ENCODE results near the gene RNF223.
"Not testable (repeated sequence)": the region's sequence is repeated elsewhere in the genome, so short reads cannot be mapped to it uniquely, and the experiment has no call there.

The RNF223 gene

DNA sequence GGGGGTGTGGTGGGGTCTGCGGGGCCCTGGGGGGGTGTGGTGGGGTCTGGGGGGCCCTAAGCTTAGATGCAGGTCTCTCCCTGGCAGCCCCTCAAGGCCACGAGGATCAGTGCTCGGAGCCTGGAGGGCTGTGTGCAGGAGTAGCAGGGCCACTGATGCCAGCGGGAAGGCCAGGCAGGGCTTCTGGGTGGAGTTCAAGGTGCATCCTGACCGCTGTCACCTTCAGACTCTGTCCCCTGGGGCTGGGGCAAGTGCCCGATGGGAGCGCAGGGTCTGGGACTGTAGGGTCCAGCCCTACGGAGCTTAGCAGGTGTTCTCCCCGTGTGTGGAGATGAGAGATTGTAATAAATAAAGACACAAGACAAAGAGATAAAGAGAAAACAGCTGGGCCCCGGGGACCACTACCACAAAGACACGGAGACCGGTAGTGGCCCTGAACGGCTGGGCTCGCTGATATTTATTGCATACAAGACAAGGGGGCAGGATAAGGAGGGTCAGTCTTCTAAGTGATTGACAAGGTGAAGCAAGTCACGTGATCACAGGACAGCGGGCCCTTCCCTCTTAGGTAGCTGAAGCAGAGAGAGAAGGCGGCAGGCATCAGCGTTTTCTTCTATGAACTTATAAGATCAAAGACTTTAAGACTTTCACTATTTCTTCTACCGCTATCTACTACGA, 8.7 kb downstream of the RNF223 start:
- no peak for DNase-seq (ENCODE audit: low read depth, low spot score)
- H3K4me3 ChIP-seq (ENCODE audit: low read length), result no peak overlapping the region

DNA sequence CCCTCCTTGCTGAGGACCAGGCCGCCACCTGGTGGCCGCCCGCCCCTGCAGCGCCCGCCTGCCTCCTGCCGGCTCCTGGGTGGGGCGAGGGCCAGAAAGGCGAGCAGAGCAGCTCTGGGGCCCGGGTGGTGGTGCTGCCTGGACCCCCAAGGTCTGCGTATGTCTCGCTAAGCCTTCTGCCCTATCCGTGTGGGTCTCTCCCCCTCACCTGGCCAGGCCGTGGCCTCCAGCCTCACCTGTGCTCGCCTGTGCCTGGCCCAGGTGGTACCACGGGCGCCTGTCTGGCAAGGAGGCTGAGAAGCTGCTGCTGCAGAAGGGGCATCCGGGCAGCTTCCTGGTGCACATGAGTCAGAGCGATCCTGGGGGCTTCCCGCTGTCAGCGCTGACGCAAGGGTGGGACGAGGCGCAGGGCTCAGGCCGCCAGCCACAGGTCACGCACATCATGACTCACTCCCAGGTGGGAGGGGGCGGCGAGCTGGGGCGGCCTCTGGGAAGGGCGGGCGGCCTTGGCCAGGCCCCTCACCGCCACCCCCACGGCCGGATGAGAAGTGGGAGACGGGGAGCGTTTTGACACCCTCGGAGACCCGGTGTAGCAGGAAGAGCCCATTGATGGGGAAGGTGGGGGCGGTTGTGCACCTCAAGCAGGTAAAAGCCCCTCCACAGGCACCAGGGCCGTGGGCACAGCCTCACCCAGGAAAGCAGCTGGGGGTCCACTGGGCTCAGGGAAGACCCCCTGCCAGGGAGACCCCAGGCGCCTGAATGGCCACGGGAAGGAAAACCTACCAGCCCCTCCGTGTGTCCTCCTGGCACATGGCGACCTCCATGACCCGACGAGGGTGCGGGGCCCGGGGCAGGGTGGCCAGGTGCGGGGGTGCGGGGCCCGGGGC, 9.9 kb downstream of the RNF223 start:
- no peak overlapping the region for H3K4me3 ChIP-seq (ENCODE audit: low read length)
- DNase-seq (ENCODE audit: low read depth, low spot score), result no peak

DNA sequence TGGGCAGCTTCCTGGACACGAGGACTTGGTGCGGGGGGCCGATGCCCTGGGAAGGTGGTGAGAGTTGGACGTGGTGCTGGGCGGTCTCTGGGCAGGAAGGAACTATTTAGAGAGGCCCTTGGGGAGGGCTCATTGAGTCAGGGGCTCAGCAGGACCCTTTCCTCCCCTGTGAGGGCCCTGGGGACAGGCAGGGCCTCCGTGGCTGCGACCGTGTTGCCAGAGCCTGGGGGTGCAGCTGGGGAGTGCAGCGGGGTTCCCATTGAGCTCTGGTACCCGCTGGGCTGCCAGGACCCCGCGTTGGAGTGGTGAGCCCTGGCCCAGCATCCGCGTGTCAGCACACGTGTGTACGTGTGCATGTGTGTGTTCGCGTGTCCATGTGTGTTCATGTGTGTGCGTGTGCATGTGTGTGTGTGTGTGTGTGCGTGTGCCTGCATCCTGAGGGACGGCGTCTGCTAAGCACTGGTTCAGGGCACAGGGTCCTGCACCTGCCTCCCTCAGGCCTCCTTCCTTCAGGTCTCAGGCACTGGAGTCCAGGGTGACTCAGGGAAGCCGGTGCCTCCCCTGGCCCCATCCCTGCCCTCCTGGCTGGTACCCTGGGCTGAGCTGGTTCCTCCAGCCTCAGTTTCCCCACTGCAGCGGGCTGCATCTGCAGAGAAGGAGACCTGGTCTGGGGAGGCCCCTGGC, 10.7 kb downstream of the RNF223 start:
- DNase-seq (ENCODE audit: low read depth, low spot score), result no peak
- no peak overlapping the region for H3K4me3 ChIP-seq (ENCODE audit: low read length)

DNA sequence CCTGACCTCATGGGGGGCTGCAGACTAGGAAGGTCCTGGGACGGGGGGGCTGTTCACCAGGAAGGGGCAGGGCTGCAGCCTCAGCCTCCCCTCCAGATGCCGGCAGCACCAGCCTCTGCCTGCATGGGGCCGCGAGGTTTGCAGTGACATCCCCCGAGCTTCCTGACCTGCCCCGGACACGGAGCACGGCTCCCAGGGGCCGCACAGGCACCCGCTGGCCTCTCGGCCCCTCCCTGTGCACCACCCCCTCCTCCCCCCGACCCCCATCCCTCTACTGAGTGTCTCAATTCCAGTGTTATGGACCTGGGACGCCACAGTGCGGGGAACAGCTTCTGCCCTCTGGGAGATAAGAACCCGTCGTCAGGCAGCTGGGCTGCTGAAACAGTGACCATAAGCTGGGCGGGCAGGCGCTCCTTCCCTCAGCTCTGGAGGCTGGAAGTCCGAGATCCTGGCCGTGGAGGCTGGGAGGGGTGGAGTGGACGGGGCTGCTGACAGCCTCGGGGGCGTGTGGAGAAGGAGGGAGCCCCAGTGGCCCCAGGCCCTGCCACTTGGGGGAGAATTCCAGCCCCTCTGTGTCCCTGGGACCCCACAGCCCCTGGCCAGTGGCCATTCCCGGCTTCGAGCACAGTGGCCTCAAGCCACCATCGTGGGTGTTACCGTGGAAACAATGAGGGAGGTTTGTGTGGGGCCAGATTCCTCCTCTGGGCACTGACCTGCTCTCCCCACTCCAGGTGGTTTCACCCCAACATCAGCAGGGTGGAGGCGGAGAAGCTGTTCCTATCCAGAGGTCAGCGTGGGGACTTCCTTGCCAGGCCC, 11.6 kb downstream of the RNF223 start:
- no peak overlapping the region for H3K4me3 ChIP-seq (ENCODE audit: low read length)

DNA sequence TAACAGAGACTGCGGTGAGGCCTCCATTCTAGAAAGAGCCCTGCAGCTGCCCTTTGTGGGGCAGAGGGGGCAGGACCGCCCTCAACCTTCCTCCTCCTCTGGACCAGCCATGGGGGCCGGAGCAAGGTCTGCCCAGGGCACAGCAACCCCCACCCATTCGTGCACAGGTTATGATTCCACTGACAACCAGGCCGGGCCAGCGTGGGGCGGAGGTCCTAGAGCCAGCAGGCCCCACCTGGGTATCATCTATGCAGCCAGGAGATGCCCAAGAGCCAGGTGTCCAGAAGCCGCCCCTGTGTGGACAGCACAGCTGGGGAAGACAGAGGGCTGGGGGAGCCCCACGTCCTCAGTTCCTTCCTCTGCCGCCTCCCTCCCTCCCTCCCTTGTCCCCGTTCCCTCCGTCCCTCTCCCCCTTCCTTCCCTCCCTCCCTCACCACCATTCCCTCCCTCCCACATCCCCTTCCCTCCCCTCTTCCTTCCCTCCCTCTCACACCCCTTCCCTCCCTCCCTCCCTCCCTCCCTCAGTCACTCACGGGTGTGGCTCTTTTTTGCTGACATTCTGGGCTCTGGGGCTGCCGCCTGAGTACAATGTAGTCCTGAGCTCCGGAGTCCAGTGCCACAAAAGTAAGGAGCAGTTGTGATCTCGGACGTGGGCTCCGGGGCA, 12.3 kb downstream of the RNF223 start:
- no peak for DNase-seq (ENCODE audit: low read depth, low spot score)
- no peak overlapping the region for H3K4me3 ChIP-seq (ENCODE audit: low read length)

More for the DNA sequence above, 11.6 kb downstream of the RNF223 start:
- DNase-seq (ENCODE audit: low read depth, low spot score), result no peak

DNA sequence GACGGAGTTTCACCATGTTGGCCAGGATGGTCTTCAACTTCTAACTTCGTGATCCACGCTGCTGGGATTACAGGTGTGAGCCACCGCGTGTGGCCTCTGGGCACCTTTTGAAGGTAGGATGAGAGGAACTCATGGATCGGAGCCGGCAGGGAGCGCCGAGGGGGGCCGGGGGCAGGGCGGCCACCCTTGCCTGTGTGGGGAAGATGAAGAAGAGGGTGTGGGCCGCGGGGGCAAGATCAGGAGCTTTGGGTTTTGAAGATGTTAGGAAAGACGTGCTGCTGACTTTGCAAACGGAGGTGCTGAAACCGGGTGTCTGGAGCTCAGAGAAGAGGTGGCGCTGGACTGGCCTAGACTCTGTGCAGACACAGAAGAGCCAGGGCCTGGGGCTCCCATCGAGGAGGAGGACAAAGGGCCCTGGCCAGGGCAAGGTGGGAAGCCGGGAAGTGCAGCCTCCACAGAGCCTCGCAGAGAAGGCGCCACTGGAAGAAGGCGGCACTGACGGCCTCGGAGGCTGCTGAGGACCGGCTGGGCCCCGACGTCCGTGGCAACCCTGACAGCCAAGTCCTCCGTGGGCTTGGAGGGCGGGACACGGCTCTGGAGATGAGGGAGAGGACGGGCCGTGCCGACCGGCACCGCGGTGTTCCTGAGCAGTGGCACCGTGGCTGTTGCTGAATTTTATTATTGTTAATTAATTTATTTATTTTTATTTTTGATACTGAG, 13.7 kb downstream of the RNF223 start:
- no peak for DNase-seq (ENCODE audit: low read depth, low spot score)
- no peak overlapping the region for H3K4me3 ChIP-seq (ENCODE audit: low read length)

DNA sequence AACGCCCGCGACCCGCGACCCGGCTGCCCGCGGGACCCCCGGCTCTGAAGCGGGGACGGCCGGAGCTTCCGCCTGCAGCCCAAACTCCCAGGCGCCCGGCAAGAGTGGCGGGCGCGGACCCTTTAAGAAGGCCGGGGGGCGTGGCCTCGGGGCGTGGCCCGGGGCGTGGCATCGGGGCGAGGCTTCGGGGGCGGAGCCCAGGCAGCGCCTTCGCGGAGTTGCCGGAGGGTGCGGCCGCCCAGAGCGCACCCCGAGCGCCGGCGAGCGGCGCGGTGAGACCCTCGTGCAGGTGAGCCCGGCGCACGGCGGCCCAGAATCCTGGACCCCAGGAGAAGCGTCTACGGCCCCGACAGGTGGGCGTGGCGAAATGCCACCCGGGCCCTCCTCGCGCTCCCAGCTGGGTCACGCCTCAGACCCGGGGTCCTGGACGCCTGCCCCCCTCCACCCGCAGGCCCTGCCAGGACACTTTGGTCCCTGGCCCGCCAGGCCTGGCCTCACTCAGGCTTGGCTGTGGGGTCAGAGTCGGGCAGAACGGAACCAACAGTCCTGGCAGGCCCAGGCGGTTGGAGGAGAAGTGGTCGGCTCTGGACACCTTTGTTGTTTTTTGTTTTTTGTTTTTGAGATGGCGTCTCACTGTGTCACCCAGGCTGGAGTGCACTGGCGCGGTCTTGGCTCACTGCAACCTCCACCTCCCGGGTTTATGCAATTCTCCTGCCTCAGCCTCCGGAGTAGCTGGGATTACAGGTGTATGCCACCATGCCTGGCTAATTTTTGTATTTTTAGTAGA, 14.4 kb downstream of the RNF223 start:
- peak; percentile 59 for DNase-seq (ENCODE audit: low read depth, low spot score)
- peak overlapping the region; percentile 53 for H3K4me3 ChIP-seq (ENCODE audit: low read length)

DNA sequence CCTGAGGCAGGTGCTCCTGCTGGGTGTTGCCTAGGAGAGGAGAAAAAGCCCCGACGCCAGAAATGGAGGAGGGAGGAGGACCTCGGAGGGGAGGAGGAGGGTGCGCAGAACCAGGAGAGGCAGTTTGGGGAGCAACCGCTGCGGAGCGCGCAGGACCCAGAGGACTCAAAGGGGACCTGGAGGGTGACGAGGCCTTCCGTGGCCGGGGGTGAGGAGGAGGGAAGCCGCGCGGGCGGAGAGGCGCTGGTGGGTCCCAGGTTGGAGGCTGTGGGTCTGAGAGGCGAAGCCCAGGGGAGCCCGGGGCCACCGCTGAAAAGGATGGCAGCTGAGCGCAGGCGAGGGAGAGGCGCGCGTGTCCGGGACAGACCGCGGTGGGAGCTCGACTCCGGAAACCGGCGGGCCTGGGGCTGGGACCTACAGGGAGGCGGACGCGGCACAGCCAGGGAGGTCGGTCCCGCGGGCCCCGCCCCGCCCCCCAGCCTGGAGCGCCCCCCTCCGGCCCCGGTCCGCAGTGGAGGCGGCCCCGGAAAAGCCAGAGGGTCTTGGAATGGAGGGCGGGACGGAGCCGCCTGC, 15.1 kb downstream of the RNF223 start:
- DNase-seq (ENCODE audit: low read depth, low spot score), result no peak
- peak overlapping the region; percentile 53 for H3K4me3 ChIP-seq (ENCODE audit: low read length)

DNA sequence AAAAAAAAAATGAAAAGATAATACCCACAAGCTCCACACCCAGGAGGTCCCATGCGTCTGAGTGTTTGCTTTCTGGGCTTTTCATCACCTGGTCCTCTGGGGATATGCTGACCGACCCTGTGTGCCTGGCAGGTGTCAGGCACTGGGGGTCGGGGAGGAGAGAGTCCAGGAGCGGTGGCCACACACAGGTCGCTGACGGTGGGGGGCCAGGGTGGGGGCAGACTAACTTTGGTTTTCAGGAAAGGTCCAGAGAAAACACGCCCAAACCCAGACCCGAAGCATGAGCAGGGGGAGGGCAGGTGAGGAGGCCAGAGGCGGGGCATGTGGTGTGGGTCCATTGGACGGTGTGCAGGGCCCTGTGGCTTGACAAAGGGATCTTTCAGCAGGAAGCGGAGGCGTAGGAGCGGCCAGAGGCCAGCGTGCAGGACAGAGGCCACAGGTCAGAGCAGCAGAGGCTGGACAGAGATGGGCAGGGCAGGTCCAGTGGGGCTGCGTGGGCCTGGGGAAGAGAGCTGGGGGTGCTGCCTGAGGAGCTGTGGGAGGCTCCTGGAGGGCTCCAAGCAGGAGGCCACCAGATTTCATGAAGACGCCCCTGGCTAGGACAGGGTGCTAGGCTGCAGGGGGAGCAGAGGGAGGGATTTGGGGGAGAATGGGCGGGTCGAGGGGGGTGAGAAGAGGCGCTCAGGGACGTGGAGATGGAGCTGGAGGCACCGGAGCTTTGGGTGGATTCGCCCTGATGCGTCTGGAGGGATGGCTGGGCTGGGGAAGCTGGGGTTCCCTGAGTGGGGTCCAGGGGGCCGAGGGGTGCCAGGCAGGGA, 15.8 kb downstream of the RNF223 start:
- peak overlapping the region; percentile 53 for H3K4me3 ChIP-seq (ENCODE audit: low read length)
- no peak for DNase-seq (ENCODE audit: low read depth, low spot score)

DNA sequence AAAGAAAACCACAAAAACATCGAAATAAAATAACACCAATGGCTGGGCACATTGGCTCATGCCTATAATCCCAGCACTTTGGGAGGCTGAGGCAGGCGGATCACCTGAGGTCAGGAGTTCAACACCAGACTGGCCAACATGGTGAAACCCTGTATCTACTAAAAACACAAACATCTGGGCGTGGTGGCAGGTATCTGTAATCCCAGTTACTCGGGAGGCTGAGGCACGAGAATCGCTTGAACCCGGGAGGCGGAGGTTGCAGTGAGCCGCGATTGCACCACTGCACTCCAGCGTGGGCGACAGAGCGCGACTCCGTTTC, 16.4 kb downstream of the RNF223 start:
- DNase-seq (ENCODE audit: low read depth, low spot score); H3K4me3 ChIP-seq (ENCODE audit: low read length): not testable (repeated sequence)

DNA sequence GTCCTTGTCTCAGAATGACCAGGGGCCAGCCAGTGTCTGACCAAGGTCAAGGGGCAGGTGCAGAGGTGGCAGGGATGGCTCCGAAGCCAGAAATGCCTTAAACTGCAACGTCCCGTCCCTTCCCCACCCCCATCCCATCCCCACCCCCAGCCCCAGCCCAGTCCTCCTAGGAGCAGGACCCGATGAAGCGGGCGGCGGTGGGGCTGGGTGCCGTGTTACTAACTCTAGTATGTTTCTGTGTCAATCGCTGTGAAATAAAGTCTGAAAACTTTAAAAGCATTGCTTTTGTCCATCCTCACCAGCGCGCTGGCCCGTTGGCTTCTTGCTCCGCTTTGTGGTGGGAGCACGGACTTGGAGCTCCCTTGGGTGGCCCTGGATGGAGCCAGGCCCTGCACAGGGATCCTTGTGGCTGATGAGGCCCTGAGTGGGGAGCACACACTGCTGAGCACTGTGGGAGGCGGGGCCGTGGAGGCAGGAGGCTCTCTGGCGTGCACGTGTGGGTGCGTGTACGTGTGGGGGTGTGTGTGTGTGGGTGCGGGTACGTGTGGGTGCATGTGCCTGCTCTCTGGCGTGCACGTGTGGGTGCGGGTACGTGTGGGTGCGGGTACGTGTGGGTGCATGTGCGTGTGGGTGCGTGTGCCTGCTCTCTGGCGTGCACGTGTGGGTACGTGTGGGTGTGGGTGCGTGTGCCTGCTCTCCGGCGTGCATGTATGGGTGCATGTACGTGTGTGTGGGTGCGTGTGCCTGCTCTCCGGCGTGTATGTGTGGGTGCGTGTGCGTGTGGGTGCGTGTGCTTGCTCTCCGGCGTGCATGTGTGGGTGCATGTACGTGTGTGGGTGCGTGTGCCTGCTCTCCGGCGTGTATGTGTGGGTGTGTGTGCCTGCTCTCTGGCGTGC, 18.0 kb downstream of the RNF223 start:
- H3K4me3 ChIP-seq (ENCODE audit: low read length), result no peak overlapping the region
- no peak for DNase-seq (ENCODE audit: low read depth, low spot score)

DNA sequence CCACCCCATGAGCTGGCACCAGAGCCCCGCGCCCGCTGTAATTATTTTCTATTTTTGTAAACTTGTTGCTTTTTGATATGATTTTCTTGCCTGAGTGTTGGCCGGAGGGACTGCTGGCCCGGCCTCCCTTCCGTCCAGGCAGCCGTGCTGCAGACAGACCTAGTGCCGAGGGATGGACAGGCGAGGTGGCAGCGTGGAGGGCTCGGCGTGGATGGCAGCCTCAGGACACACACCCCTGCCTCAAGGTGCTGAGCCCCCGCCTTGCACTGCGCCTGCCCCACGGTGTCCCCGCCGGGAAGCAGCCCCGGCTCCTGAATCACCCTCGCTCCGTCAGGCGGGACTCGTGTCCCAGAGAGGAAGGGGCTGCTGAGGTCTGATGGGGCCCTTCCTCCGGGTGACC, 19.1 kb downstream of the RNF223 start:
- H3K4me3 ChIP-seq (ENCODE audit: low read length), result no peak overlapping the region
- DNase-seq (ENCODE audit: low read depth, low spot score), result no peak

DNA sequence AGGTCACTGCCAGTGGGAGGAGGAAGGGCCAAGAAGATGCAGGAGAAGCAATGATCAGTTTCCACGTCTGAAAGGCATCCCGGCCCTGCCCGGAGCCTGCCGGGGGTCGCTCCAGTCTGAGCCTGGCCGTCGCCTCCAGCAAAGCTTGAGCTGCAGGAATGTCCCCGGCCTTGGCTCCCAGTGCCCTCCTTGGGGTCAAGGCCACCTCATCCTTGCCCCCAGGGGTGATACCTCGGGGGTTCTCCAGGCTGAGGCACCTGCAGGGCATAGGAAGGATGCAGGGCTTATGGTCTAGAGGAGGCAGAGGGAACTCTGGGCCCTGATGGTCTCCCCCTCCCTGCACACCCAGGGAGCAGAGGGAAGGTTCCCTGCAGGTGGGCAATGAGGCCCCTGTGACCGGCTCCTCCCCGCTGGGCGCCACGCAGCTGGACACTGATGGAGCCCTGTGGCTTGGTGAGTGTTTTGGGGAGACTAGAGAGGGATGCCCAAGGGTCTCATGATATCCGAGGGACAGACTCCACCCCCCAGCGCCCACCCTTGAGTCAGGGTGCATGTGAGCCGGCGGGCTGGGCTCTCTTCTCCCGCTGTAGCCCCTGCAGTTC, 19.9 kb downstream of the RNF223 start:
- no peak overlapping the region for H3K4me3 ChIP-seq (ENCODE audit: low read length)
- DNase-seq (ENCODE audit: low read depth, low spot score), result no peak

DNA sequence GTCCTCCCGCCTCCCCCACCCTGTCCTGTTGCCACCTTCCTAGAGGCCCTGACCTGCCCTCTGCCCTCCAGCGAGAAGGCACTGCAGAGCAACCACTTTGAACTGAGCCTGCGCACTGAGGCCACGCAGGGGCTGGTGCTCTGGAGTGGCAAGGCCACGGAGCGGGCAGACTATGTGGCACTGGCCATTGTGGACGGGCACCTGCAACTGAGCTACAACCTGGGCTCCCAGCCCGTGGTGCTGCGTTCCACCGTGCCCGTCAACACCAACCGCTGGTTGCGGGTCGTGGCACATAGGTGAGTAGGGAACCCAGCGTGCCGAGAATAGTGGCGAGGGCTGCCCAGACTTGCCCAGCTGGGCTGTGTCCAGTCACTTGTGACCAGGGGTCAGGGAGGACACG, 20.4 kb downstream of the RNF223 start:
- H3K4me3 ChIP-seq (ENCODE audit: low read length), result no peak overlapping the region
- no peak for DNase-seq (ENCODE audit: low read depth, low spot score)

DNA sequence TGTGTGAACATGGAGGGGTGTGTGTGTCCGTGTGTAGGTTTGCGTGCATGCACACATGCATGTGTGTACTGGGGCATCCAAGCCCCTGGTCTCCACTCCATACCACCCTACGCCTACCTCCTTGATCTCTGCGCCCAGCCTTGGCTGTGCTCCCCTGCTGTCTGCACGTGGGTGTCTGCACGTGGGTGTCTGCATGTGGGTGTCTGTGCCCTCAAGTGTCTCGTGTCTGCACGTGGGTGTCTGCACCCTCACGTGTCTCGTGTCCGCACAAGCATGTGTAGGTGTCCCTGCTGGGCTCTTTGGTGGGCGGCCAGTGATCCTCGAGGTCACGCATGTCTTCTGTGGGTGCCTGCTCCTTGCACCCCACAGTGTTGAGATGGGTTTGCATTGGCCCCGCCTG, 21.1 kb downstream of the RNF223 start:
- H3K4me3 ChIP-seq (ENCODE audit: low read length), result no peak overlapping the region

More for the DNA sequence above, 21.1 kb downstream of the RNF223 start:
- DNase-seq (ENCODE audit: low read depth, low spot score), result no peak

All from Jurkat, Clone E6-1 (cell line).